GM12891 (cell line): ENCODE results near the gene CCDC33.

Experiments used
- POLR2A ChIP-seq: IDR thresholded peaks from 2 replicates; pipeline ENCODE4 v1.6.1; 2011; ENCODE audit warnings: low read depth, low read length, control low read depth
- TAF1 ChIP-seq: IDR thresholded peaks from 2 replicates; pipeline ENCODE4 v1.6.1; 2011; ENCODE audit warnings: low read depth, low read length, control low read depth

GRCh38 chr15:74324714-74325113 is 88.6 kb downstream of the CCDC33 start:
- TF ChIP-seq POLR2A (no peak), TAF1 (no peak)
